GM18870 (cell line): ENCODE measurements around the gene DRAM1.
A peak's percentile ranks its signal among the peaks of the same experiment; 100 is the strongest.
"Not testable (repeated sequence)": the region's sequence is repeated elsewhere in the genome, so short reads cannot be mapped to it uniquely, and the experiment has no call there.

Experiments used
- ATAC-seq: cut with Tn5 transposase; IDR thresholded peaks from one replicate; pipeline ENCODE4 v1.9.1; 2021; ENCODE audit warnings: moderate library complexity; ENCODE audit not compliant: unreplicated experiment

DRAM1 gene

DNA sequence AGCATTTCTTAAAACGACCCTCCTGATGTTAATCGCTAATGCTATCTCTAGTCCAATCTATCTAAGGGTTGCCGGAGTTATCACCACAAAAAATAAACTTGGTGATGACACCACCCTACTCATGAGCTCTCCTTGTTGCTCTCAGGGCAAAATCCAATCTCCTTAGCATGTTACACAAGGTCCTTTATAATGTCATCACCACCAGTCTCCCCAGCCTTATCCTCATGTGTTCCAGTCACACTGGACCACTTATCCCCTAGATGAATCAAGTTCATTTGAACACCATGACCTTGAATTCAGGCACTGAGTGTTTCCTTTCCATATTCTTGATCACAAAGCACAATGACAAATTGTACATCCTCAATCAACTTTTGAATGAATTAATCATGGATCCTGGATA lies 19.0 kb upstream of the DRAM1 start:
- ATAC-seq, result no peak

DNA sequence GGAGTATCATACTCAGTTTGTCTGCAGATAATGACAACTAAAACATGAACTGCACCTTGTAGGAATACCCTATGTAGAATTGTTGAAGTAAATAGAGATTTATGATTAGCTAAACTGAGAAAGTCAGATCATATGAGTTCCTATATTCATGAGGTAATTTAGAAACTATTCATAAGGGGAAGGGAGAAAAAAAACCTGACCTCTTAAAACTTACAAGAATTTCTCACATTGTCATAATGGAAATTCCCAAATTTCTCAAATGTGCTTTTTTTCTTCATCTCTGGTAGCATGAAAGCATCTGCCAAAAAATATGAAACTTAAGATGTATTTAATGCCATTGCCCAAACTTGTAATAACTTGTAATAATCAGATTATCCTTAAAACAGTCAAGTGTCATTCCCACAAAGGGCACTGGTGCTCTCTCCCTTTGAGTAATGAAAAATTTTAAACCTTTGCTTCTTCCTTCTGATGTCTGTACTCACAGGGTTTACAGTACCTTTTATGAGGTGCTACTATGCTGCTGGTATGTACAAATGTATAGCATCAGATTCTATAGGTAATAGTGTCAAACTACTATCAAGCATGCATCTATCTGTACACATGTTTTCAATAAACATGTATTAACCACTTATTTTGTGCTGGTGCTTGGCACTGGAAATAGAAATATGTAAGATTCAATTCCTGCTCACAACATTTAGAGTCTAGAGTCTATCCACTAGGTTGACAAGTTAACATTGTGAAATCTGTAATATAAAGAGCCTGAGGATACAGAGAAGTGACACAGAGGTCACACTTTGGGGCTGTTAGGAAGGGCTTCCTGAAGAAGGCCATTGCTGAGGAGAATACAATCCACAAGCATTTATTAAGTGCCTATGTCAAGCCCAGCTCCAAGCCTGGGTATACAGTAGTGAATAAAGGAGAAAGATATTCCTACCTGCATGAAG lies 17.4 kb upstream of the DRAM1 start:
- peak; percentile 52 for ATAC-seq

DNA sequence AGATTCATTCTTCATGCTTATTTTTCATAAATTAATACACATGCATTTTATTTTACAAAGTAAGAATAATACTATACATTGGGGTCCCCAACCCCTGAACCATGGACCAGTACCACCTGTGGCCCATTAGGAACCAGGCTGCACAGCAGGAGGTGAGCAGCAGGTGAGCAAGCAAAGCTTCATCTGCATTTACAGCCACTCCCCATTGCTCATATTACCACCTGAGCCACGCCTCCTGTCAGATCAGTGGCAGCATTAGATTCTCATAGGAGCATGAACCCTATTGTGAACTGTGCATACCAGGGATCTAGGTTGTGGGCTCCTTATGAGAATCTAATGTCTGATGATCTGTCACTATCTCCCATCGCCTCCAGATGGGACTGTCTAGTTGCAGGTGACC lies 15.7 kb upstream of the DRAM1 start:
- not testable (repeated sequence) for ATAC-seq

DNA sequence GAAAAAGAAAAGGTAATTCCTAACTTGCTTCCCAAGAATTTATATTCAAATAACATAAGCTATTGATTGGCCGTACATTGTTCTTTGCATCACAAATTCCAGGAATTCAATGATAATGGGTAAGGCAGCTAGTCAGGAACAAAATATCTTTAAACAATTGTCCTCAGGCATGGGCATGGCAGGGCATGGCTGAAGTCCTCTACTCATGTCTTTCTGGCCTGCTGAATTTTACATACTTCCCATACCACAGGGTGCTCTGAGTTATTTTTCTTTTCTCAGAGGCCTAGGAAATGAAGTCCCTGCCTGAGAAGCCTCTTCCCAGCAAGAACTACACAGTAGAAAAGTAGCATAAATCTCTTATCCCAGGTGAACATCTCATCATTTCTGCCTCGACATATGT lies 15.1 kb upstream of the DRAM1 start:
- no peak for ATAC-seq

DNA sequence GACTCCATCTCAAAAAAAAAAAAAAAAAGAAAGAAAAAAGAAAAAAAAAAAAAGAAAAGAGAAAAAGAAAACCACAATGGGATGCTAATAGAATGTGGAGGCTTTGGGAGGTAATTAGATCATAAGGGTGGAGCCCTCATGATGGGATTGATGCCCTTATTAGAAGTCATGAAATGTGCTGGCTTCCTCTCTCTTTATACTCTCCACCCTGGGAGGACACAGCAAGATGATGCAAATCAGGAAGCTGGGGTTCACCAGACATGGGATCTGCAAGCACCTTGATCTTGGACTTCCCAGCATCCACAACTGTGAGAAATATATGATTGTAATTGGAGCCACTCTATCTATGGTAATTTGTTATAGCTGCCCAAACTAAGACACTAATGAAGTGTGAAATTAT lies 13.4 kb upstream of the DRAM1 start:
- ATAC-seq, result no peak

DNA sequence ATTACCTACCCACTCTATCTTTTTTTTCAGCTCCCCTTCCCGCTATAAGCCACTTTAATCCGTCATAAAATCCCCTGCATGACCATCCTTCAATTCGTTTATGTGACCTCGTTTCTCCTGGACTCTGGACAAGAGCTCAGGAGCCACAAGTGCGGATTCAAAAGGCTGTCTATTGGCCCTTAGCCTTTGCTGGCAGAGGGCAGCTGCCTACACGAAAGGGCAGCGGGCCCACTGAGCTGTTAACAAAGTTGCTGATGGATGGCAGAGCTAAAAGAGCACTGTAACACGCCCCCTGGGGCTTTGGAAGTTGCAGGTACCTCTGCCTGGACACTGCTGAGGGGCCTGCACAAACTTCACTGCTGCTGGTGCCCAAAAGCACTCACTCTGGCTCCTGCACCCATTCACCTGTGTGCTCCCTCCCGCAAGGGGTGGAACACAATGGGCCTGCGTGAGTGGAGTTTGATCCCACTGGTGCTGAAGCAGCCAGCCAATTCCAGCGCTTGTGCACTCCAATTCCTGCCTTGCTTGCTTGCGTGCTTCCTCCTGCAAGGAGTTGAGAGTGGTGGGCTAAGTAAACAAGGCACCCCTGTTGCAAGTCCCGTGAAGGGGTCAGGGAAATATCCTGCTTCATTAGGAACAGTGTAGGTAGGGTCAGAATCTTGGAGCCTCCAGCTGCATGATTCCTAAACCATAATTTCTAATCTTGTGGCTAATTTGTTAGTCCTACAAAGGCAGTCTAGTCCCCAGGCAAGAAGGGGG lies 10.6 kb upstream of the DRAM1 start:
- ATAC-seq, result no peak

DNA sequence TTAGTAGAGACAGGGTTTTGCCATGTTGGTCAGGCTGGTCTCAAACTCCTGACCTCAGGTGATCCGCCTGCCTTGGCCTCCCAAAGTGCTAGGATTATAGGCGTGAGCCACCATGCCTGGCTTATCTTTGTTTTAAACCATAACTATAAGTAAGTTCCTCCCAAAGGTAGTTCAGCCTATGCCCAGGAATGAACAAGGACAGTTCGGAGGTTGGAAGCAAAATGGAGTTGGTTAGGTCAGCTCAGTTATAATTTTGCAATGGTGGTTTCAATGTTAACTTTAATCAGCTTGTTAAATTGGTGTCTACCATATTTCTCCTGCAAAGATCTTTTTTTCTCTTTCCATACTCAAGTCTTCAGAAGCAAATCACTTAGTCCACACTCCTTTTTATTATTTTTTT lies 9.8 kb upstream of the DRAM1 start:
- ATAC-seq, result not testable (repeated sequence)

DNA sequence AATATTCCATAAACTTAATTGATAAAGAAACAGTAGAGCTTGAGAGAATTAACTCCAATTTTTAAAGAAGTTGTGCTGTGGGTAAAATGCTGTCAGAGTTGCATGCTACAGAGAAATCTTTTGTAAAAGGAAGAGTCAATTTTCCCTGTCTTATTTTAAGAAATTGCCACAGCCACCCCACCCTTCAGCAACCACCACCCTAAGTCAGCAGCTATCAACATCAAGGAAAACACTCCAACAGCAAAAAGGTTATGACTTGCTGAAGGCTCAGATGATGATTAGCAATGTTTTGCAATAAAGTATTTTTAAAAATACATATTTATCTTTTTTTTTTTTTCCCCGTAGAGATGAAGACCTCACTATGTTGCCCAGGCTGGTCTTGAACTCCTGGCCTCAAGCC lies 6.5 kb upstream of the DRAM1 start:
- ATAC-seq, result no peak

DNA sequence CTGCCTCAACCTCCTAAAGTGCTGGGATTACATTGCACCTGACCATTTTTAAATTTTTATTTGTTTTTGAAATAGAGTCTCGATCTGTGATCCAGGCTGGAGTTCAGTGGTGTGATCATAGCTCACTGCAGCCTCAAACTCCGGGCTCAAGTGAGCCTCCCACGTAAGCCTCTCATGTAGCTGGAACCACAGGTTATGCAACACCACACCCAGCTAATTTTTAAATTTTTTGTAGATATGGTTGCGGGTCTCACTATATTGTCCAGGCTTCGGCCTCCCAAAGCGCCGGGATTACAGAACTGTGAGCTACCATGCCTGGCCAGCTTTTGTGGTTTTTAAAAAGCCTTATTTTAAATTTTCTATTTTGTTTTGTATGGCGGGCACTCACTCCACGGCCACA lies 2.2 kb upstream of the DRAM1 start:
- ATAC-seq, result no peak

DNA sequence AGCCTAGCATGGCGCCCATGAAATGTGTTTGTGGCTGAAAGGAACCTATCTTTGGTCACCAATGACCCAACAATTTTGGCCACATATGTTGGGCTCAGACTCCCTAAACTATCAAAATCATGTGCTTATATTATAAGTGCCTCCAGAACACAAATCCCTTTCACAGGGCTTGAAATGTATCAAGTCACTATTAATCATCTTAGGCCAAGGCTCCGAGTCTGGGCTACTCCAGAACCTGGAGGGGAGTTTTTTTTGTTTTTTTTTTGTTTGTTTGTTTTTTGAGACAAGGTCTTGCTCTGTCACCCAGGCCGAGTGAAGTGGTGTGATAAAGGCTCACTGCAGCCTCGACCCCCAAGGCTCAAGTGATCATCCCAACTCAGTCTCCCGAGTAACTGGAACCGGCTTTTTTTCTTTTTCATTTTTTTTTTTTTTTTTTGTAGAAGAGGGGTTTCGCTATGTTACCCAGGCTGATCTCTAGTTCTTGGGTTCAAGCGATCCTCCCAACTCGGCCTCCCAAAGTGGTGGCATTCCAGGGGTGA lies 989 bp upstream of the DRAM1 start:
- no peak for ATAC-seq

DNA sequence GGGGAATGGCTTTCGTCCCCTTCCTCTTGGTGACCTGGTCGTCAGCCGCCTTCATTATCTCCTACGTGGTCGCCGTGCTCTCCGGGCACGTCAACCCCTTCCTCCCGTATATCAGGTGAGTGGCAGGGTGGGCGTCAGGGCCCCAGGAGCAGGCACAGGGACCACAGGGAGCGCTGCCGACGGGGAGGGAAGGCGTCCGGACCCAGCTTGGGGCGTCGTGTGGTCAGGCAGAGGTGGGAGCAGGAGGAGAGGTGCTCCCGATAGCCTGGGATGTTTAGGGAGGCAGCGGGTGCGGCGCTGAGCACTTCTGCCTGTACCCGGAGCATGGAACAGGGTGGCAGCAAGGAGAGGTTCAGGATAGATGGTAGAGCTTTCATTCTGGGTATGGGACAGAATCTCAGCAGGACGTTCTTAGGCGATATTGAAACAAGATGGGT lies 444 bp downstream of the DRAM1 start:
- peak; percentile 9 for ATAC-seq

DNA sequence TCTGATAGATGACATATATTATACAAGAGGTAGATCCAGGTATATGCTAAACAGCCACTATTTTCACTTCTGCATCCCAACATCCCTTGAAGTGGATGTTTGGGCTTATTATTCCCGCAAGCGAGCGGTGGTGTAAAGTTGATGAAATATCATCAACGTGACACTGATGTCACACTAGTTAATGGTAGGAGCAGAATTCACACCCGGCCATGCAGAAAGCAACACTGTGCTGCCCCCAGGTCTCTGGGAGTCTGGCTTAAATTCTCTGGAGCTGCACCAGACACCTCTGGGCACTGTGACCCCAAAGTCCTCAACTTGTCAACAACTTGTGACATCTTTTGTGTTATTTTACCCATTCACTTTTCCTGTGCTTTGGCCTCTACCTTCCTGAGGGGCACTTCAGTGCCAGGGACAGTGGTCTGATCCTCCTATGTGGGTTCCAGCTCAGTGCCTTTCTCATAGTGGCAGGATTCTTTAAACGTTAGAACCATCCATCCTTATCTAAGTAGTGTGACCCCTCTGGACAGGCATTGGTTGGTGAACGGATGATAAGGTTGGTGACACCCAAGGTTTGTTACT lies 952 bp downstream of the DRAM1 start:
- peak; percentile 18 for ATAC-seq

DNA sequence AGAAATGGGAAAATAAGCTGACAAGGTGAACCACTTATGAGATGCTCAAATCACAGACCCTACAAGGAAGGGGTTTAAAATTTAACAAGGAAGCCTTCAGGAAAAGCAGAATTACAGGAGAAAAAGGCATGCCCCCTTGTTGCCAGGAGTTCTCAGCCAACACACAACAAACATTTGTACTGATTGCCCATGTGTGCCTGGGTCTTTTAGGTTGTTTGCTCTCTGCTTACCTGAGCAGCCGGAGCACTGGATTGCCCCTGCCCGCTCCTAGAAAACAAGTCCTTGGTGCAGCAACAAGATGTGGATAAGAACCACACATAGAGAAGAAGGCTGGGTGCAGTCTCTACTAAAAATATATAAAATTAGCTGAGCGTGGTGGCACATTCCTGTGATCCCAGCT lies 3.4 kb downstream of the DRAM1 start:
- no peak for ATAC-seq

DNA sequence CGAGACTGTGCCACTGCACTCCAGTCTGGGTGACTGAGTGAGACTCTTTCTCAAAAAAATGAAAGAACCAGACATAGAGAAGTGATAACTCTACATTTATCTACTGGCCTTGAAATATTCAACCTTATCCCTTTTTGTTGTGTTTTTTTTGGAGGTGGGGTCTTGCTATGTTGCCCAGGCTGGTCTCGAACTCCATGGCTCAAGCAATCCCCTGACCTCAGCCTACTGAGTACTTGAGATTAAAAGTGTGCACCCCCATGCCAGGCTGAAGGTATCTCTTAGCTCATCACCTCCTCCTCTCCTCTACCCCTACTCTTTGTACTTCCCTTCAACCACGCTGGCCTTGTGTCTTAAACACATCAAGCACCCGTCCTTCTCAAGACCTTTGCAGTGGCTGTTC lies 3.8 kb downstream of the DRAM1 start:
- ATAC-seq, result no peak

DNA sequence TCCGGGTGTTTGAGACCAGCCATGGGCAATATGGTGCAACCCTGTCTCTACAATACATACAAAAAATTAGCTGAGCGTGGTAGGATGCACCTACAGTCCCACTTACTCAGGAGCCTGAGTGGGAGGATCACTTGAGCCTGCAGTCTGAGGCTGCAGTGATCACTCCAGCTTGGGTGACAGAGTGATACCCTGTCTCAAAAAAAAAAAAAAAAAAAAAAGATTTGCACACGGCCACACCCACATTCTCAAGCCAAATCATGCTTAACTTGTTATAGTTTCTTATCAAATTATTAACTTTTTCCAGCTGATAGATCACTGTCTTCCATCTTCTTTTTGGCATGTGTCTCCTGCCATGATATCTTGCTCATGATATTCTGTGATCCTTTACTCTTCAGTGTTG lies 6.8 kb downstream of the DRAM1 start:
- no peak for ATAC-seq

DNA sequence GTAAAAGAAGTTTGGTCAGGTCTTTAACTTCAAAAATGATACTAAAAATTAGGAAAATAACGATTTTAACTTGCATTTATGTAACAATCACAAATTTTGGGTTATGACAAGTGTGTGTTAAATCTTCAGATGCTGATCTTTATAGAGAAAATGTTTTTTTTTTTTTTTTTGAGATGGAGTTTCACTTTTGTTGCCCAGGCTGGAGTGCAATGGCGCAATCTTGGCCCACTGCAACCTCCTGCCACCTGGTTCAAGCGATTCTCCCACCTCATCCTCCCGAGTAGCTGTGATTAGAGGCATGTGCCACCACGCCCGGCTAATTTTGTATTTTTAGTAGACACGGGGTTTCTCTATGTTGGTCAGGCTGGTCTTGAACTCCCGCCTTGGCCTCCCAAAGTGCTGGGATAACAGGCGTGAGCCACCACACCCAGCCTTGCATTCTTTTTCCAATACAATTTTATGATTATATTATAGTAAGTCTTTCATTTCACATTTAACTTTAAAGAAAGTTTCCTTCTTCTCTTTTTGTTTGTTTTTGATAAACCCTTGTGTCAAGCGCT lies 7.5 kb downstream of the DRAM1 start:
- not testable (repeated sequence) for ATAC-seq

DNA sequence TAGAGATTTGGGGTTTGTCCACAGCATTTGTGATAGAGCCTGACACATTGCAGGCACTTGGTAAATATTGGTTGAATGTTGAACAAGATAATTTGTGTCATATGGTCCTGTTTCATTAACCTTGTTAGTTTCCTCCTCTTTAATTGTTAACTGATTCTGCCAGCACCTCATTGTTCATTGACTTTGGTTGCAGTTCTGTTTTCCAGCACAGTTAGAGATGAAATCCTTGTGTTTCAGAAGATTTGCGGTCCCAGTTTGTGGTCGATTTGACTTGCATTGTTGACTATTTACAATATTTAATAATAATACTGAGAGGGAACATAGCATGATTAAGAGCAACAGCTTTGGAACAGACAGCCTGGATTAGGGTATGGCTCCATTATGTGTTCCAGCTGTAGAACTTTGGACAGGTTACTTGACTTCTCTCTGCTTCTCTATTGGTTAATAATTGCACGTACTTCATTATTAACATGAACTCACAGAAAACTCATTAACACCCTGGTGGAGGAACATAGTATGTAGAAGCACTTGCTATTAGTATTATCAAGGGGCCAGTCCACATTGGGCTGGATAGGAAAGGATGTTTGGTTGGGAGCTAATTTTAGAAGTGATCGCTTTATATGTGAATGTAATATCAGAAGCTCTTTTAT lies 8.7 kb downstream of the DRAM1 start:
- ATAC-seq, result peak; percentile 79

DNA sequence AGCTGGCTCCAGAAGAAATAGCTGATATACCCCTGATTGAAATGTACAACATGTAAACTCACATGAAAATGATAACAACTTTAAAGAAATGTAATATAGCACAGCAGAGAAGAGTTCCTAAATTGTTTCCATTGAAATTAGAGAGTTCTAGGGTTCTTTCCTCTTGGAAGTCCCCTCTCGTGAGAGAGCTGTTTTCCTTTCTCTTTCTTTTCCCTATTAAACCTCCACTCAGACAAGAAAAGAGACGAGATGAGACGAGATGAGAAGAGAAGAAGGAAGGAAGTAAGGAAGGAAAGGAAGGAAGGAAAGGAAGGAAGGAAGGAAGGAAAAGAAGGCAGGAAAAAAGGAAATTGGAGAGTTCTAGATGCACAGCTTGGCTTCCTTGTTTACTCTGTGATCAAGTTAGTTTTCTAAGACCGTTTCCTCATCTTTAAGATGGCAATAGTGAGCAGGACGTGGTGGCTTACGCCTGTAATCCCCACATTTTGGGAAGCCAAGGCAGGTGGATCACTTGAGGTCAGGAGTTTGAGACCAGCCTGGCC lies 11.9 kb downstream of the DRAM1 start:
- ATAC-seq, result no peak

DNA sequence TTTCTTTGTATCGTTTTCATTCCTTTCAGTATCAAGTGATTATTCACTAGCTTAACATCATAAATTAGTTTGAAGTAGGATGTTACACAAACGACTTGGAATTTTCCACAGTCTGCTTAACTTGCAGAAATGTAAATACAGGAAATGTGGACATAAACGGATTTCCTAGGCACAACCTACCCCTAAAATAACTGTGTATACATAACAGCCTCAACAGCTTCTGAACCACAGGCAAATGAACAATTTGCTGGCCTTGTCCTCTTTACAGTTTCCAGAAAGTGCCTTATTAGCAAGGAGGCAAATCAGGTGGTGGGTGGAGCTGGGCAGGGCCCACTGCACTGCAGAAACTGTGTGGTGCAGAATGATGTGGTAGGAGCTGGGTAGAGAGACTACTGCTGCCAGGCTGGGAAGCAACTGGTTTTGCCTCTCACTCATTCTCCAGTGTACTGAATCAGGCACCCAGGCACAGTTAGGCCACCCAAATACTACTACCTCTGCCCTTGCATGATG lies 14.1 kb downstream of the DRAM1 start:
- peak; percentile 96 for ATAC-seq

DNA sequence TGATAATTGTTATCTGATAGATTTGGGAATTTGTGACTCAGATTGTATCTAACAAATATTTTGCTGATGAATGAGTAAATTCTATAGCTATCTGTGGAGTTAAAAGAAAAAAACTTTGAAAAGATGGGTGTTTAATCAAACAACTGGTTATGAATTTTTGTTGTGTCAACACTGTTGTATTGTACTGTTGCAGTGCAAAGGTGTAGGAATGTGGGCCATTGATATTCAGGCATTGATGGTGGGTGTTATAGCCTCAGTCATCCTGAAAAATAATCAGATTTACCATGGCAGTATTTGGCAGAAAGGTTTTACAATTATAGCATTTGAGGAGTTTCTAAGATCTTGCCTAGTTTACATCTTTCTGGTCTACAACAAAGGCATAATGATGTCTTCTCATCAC lies 15.4 kb downstream of the DRAM1 start:
- ATAC-seq, result no peak
